Subcutaneous abdominal adipose tissue (tissue), 5 donors: ENCODE results near the gene TFEB.
"Not testable (repeated sequence)": the region's sequence is repeated elsewhere in the genome, so short reads cannot be mapped to it uniquely, and the experiment has no call there.

Experiments used
- H3K27ac ChIP-seq: one replicate; pipeline ENCODE4 v1.7.0; 2013; ENCODE audit warnings: low read depth, mild to moderate bottlenecking, inconsistent platforms, low read length, moderate library complexity
- H3K27me3 ChIP-seq, 5 donors: one replicate each; pipeline ENCODE4 v1.7.0; 2013; ENCODE audit warnings: low read length in 5 of 5, inconsistent platforms in 1 of 5; ENCODE audit not compliant: control insufficient read depth in 5 of 5, insufficient read depth in 4 of 5
- H3K36me3 ChIP-seq, 5 donors: one replicate each; pipeline ENCODE4 v1.7.0; 2013; ENCODE audit warnings: low read length in 5 of 5; ENCODE audit not compliant: control insufficient read depth in 5 of 5, insufficient read depth in 5 of 5
- H3K4me1 ChIP-seq, 5 donors: one replicate each; pipeline ENCODE4 v1.7.0; 2013; ENCODE audit warnings: low read length in 5 of 5, mild to moderate bottlenecking in 3 of 5, moderate library complexity in 1 of 5; ENCODE audit not compliant: control insufficient read depth in 5 of 5, insufficient read depth in 5 of 5
- H3K4me3 ChIP-seq, 5 donors: one replicate each; pipeline ENCODE4 v1.7.0; 2013; ENCODE audit warnings: low read length in 5 of 5, low read depth in 1 of 5
- H3K9ac ChIP-seq, 5 donors: one replicate each; pipeline ENCODE4 v1.7.0; 2013; ENCODE audit warnings: low read length in 5 of 5, mild to moderate bottlenecking in 4 of 5, moderate library complexity in 3 of 5
- H3K9me3 ChIP-seq, 5 donors: one replicate each; pipeline ENCODE4 v1.7.0; 2013; ENCODE audit warnings: low read length in 5 of 5; ENCODE audit not compliant: control insufficient read depth in 5 of 5
- donor health status: healthy.
- donor health status: healthy.
- donor health status: healthy.
- donor health status: healthy.
- donor health status: healthy.

The TFEB gene

GRCh38 chr6:41766043-41766664, 30.7 kb upstream of the TFEB start:
- not testable (repeated sequence) for H3K27me3 ChIP-seq, H3K27ac ChIP-seq
- H3K36me3 ChIP-seq: peaks cover 0 to 19% (median 13%) of the 10 kb centered on the region in 5 donors

DNA sequence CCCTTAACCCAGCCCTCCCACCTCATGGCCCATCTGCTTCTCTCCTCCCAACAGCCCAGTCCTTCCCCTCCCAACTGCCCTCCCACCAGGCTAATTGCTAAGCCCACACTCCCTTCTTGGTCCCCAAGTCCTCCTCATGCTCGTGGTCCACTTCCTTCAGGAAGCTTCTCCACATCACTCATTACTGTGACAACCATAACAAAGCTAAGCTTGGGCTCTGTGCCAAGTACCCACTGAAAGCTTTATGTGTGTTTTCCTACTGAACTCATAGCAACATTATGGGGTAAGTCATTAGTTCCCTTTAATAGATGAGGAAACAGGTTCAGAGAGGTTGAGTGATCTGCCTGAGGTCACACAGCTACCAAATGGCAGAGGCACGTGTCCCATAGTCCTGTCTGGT, 28.1 kb upstream of the TFEB start:
- Histone ChIP-seq H3K27me3 (no peaks in the 10 kb centered on the region), H3K27ac (no peak overlapping the region), H3K9ac (no peak overlapping the region), H3K36me3 (no peaks in the 10 kb centered on the region), H3K4me1 (peaks cover 0 to 16% (median 12%) of the 10 kb centered on the region in 5 donors), H3K9me3 (no peaks in the 10 kb centered on the region), H3K4me3 (no peak overlapping the region)

More at GRCh38 chr6:41766043-41766664, 30.7 kb upstream of the TFEB start:
- H3K4me3 ChIP-seq, H3K9me3 ChIP-seq, H3K9ac ChIP-seq: not testable (repeated sequence)
- peaks cover 0 to 16% (median 12%) of the 10 kb centered on the region in 5 donors for H3K4me1 ChIP-seq

DNA sequence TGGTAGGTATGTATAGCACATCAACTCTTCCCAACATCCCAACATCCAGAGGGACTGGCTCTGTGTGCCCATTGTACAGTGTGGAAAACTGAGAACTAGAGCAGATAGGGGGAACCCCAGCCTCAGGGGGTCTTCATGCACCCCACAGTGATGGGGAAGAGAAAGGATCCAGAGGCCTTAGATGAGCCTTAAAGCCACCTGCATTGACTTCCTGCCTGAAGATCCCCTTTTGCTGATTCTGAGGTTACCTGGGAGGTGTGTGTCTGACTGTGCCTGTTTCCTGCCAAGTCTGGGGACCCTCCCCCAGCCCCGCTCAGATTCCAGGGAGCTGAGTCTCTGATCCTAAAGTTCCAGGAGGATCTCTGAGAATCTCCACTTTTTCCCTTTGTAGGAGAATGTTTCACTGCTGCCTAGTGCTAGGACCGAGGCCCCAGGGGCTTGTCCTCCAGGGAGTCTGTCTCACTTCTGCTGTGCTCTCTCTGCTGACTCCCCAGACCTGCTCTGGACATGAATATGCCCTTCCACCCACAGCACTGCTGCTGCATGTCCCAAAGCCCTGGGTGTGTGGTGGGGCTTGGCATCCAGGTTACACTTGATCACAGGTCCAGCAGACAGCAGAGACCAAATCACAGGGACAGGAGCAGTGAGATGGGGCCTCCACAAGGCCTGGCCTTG, 24.6 kb upstream of the TFEB start:
- Histone ChIP-seq H3K9ac (no peak overlapping the region), H3K27ac (no peak overlapping the region), H3K27me3 (no peaks in the 10 kb centered on the region), H3K9me3 (no peaks in the 10 kb centered on the region), H3K36me3 (no peaks in the 10 kb centered on the region), H3K4me3 (no peak overlapping the region), H3K4me1 (no peaks in the 10 kb centered on the region)

DNA sequence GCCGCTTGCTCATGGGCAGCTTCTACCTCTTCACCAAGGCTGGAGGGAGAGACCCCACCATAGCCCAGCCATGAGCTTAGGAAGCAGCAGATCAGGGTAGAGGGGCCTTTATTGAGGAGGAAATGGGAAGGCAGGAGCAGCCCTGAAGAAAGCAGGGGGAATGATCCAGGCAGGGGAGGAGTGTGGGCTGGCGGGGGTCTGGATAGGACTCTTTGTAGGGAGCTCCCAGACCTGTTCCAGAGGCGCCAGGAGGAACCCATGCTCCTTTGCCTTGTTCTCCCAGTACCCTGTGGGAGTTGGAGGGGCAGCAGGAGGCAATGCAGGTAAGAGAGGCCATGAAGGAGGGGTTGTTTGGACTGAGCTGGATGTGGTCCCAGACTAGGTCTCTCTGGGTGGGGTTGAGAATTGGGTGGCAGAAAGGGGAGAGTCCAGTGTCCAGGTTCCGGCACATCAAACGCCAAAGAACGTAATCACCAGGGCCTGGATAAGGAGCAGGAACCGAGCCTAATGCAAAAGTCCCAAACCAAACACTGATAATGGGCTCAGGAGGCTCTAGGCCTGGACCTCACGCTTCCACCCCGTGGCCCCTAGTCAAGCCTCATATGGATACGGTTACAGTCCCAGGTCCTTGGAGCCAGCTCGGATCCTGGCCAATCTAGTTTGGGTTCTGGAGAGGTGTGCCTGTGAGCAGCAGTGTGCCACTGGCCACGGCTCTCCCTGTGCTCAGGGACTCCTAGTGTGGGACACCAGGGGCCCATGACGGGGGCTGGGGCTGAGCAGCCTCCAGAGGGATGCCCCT, 23.9 kb upstream of the TFEB start:
- no peak overlapping the region for H3K27ac ChIP-seq
- H3K4me3 ChIP-seq: no peak overlapping the region
- no peaks in the 10 kb centered on the region for H3K9me3 ChIP-seq
- no peak overlapping the region for H3K9ac ChIP-seq
- H3K27me3 ChIP-seq: no peaks in the 10 kb centered on the region
- no peaks in the 10 kb centered on the region for H3K36me3 ChIP-seq
- H3K4me1 ChIP-seq: no peaks in the 10 kb centered on the region

GRCh38 chr6:41758641-41759035, 23.2 kb upstream of the TFEB start:
- no peak overlapping the region for H3K9ac ChIP-seq
- H3K27ac ChIP-seq: no peak overlapping the region
- H3K4me1 ChIP-seq: no peaks in the 10 kb centered on the region
- no peaks in the 10 kb centered on the region for H3K27me3 ChIP-seq
- H3K36me3 ChIP-seq: no peaks in the 10 kb centered on the region
- no peak overlapping the region for H3K4me3 ChIP-seq
- H3K9me3 ChIP-seq: no peaks in the 10 kb centered on the region

DNA sequence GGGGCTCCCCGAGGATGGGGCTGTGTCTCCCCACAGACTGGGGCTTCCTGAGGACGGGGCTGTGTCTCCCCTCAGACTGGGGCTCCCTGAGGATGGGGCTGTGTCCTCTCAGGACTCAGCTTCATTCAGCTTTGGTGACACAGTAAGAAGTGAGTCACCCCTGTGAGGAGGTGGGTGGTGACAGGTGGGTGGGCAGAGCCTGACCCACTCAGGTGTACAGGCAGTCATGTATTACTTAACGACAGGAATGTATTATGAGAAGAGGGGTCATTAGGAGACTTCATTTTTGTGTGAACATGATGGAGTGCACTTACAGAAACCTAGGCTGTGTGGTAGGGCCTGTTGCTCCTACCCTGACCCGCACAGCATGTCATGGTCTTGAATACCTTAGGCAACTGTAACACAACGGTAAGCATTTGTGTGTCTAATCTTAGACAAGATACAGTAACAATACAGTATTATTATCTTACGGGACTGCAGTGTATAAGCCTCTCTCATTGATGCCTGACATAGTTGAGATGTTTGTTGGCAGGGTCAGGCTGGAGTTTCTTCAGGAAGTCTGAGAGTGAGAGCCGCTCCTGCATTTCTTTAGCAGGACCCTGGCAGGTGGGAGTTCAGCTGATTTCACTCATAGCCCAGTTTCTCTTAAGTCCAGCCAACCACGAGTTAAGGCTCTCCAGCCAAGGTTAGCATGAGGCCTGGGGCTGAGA, 22.7 kb upstream of the TFEB start:
- no peaks in the 10 kb centered on the region for H3K36me3 ChIP-seq
- H3K4me3 ChIP-seq: no peak overlapping the region
- H3K27me3 ChIP-seq: no peaks in the 10 kb centered on the region
- no peak overlapping the region for H3K9ac ChIP-seq
- H3K4me1 ChIP-seq: no peaks in the 10 kb centered on the region
- H3K27ac ChIP-seq: no peak overlapping the region
- no peaks in the 10 kb centered on the region for H3K9me3 ChIP-seq

GRCh38 chr6:41757271-41757670, 21.9 kb upstream of the TFEB start:
- Histone ChIP-seq H3K4me3 (no peak overlapping the region), H3K36me3 (no peaks in the 10 kb centered on the region), H3K9me3 (no peaks in the 10 kb centered on the region), H3K4me1 (no peaks in the 10 kb centered on the region), H3K27ac (no peak overlapping the region), H3K9ac (no peak overlapping the region), H3K27me3 (no peaks in the 10 kb centered on the region)

DNA sequence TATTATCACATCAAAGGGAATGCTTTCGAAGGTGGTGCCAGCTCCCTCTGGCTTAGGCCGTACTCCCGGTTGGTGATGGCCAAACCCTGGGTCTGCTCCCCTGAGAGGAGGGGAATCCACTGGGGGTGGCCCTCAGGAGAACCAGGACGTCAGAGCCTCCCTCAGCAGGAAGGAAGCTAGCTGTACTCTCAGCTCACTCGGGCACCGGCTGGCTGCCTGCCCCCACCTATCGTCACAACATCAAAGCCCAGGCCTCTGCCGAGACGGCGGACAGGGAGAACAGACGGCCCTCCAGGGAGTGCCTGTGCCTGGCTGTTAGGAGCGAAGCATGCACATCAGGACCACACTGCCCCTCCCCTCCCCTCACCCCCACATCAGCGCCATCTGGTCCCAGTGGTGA, 20.9 kb upstream of the TFEB start:
- Histone ChIP-seq H3K4me1 (no peaks in the 10 kb centered on the region), H3K4me3 (no peak overlapping the region), H3K9ac (no peak overlapping the region), H3K27ac (no peak overlapping the region), H3K36me3 (no peaks in the 10 kb centered on the region), H3K27me3 (no peaks in the 10 kb centered on the region), H3K9me3 (no peaks in the 10 kb centered on the region)

GRCh38 chr6:41755895-41756294, 20.5 kb upstream of the TFEB start:
- Histone ChIP-seq H3K27ac (no peak overlapping the region), H3K9me3 (no peaks in the 10 kb centered on the region), H3K27me3 (no peaks in the 10 kb centered on the region), H3K4me3 (no peak overlapping the region), H3K36me3 (no peaks in the 10 kb centered on the region), H3K4me1 (no peaks in the 10 kb centered on the region), H3K9ac (no peak overlapping the region)

GRCh38 chr6:41750374-41750773, 15.0 kb upstream of the TFEB start:
- H3K36me3 ChIP-seq: no peaks in the 10 kb centered on the region
- H3K27me3 ChIP-seq: no peaks in the 10 kb centered on the region
- no peak overlapping the region for H3K4me3 ChIP-seq
- no peak overlapping the region for H3K27ac ChIP-seq
- H3K9ac ChIP-seq: no peak overlapping the region
- H3K9me3 ChIP-seq: no peaks in the 10 kb centered on the region
- no peaks in the 10 kb centered on the region for H3K4me1 ChIP-seq
